Activated effector memory CD4-positive, alpha-beta T cell treated with anti-CD3 and anti-CD28 coated beads, Interleukin-2, amount 50 U/mL, for 16 hours (primary cell): ENCODE results near the gene KLHDC1.
"Not testable (repeated sequence)": the region's sequence is repeated elsewhere in the genome, so short reads cannot be mapped to it uniquely, and the experiment has no call there.

ENCODE experiments used
- DNase-seq: peaks from one replicate; pipeline ENCODE4 v3.0.0-alpha.2; 2020

The KLHDC1 gene

GRCh38 chr14:49732896-49733295 is 40.0 kb downstream of the KLHDC1 start:
- DNase-seq: no peak

DNA sequence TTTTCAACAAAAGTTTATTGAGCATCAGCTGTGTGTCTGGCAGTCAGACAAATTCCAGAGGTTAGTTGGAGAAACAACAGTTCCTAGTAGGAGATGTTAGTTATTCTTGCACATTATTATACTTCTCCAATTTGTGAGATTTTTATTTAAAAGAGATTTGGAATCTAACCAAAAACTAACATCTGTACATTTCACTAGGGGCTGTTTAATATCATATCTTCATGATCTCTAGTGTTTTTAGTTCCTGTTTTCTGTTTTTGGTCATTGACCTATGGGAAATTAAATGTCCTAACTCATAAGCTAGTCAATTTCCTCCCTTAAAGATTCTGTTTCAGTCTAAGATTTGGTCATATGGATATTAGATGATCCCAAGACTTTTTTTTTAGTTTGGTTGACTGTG is 40.9 kb downstream of the KLHDC1 start:
- DNase-seq: no peak

DNA sequence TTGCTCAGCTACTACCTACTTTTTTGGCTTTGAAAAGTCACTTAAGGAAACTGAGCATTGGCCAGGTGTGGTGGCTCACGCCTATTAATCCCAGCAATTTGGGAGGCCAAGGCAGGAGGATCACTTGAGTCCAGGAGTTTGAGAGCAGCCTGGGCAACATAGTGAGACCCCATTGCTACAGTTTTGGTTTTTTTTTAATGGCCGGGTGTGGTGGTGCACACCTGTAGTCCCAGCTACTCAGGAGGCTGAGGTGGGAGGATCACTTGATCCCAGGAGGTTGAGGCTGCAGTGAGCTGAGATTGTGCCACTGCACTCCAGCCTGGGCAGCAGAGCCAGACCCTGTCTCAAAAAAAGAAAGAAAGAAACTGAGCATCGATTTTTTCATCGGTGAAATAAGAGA is 42.7 kb downstream of the KLHDC1 start:
- not testable (repeated sequence) for DNase-seq

GRCh38 chr14:49745191-49745590 is 52.3 kb downstream of the KLHDC1 start:
- no peak for DNase-seq

DNA sequence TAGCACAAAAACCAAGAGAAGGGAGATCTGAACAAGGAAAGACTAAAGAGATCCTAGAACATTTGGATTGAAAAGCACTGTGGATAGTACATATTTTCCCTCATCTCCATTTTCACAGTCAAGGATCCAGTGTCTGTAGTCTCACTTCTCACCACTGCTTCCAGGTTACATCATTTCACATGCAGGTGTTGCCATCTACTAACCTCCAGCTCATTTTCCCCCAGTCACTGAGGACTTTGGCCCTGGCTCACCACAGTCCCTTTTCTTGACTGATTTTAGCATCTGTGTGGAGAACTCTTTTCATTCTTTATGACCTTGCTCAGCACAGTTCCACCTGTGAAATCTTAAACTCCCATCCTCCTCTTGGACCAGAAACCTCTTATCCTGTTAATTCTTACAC is 53.6 kb downstream of the KLHDC1 start:
- not testable (repeated sequence) for DNase-seq

GRCh38 chr14:49754570-49755097 is 61.7 kb downstream of the KLHDC1 start:
- DNase-seq: no peak

DNA sequence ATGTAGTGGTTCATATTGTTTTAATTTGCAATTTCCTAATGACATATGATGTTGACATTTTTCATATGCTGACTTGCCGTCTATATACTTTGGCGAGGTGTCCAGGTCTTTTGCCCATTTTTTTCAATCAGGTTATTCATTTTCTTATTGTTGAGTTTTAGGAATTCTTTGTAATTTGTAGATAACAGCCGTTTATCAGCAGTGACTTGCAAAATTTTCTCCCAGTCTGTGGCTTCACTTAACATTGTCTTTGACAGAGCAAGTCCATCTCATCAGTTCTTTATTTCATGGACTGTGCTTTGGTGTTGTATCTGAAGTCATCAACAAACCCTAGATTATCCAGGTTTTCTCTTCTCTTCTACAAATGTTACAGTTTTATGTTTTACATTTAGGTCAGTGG is 62.5 kb downstream of the KLHDC1 start:
- DNase-seq: no peak

- DNase-seq: no peak
These were observed 69.1 kb downstream of the KLHDC1 start for GRCh38 chr14:49761839-49762551.

DNA sequence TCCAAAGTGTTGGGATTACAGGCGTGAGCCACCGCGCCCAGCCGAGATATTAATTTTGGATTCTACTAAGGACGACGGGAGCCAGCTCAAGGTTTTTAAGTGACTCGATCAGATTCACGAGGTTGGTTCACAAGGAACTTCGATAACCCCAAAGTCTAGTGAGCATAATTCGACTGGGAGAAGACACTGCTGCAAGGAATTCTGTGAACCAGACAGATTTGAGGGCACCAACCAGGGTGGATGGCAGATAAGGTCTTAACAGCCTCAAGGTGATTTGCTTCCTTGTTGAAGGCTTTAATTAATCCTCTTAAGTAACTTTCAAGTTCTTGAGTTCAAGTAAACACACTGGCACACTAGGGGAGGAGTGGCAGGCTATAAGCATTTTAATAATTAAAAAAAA is 73.9 kb downstream of the KLHDC1 start:
- no peak for DNase-seq

- no peak for DNase-seq
These were observed 74.3 kb downstream of the KLHDC1 start for GRCh38 chr14:49767270-49767570.

GRCh38 chr14:49767571-49768300 is 74.8 kb downstream of the KLHDC1 start, which contains the start of gene KLHDC2:
KLHDC2 (plus strand) TSS chr14:49768153; CDS start chr14:49768469, 316 bp downstream.
- DNase-seq: peak; percentile 96

DNA sequence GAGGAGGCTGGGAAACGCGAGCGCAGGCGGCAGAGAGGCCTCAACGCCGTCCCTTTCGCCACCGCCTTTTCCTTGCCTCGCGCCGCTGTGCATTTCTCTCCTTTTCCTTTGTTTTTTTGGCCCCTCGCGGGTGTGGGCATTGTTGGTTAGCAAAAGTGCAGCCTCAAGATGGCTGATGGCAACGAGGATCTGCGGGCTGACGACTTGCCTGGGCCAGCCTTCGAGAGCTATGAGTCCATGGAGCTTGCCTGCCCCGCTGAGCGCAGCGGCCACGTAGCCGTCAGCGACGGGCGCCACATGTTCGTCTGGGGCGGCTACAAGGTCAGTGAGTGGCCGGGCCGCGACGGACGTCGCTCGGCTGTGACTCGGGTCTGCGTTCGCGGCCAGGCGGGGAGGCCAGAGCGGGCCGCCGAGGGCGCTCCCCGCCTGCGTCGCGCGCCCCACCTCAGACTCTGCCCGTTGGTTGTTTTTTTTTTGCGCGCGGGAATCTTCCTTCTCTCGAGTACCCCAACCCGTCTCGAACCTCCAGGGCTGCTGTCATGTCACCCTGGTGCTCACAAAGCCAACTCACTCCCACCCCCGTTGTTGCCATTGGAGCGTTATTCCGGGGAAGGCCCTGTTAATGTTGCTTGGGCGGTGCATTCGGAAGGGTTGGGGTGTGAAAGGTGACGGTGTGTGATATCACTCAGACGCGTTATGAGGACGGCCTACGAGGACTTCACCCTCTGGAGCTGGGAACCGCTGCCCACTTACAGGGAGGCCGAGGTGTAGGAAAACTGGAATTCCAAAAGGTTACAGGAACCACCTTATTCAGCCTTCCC is 75.6 kb downstream of the KLHDC1 start:
- DNase-seq: peak; percentile 89

GRCh38 chr14:49769171-49769570 is 76.3 kb downstream of the KLHDC1 start:
- no peak for DNase-seq

GRCh38 chr14:49769581-49770211 is 76.8 kb downstream of the KLHDC1 start:
- DNase-seq: no peak

- DNase-seq: no peak
These were observed 77.4 kb downstream of the KLHDC1 start for GRCh38 chr14:49770212-49770817.

- DNase-seq: not testable (repeated sequence)
These were observed 78.8 kb downstream of the KLHDC1 start for GRCh38 chr14:49771691-49772090.

DNA sequence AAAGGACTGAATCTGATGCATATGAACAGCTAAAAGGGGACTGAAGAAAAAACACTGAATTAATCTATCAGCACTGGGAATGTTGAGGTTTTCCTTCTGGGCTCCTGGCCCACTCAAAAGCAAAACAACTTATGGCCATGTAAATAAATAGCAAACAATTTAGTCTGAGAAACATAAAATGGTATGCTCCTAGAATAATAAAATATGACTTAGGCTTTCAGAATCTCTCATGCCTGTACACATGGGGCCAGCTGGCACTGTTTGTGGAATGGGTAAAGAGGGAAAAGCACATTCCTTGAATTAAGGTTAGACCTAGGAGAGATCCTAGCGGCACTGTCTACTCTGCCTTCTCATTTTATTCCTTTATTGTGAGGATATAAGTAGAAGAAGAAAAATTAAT is 81.2 kb downstream of the KLHDC1 start:
- DNase-seq: no peak

DNA sequence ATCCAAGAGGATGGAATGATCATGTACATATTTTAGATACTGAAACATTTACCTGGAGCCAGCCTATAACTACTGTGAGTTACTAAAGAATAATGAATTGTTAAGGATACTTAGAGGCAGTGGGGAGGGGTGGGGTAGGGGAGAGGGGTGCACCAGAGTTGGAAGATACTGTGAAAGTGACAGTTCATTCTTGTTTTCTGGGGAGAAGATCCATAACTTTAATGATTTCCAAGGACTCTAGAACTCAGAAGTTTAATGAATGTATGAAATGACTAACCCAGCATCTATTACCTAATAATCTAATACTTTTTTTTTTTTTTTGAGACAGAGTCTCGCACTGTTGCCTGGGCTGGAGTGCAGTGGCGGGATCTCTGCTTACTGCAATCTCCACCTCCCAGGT is 85.5 kb downstream of the KLHDC1 start:
- no peak for DNase-seq

- DNase-seq: not testable (repeated sequence)
These were observed 88.1 kb downstream of the KLHDC1 start for GRCh38 chr14:49781040-49781439.

- no peak for DNase-seq
These were observed 90.6 kb downstream of the KLHDC1 start for GRCh38 chr14:49783394-49784014.

- no peak for DNase-seq
These were observed 93.4 kb downstream of the KLHDC1 start for GRCh38 chr14:49786315-49786714.

DNA sequence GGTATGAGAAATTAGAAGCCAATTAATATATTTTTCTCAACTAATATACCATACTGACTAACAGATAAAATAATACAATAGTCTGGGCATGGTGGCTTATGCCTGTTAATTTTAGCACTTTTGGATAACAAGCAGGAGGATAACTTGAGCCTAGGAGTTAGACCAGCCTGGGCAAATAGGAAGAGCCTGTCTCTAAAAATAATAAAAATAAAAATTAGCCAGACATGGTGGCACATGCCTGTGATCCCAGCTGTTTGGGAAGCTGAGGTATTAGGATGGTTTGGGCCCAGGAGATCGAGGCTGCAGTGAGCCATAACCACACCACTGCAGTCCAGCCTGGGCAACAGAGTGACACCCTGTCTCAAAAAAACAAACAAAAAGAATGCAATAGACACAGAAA is 99.7 kb downstream of the KLHDC1 start:
- no peak for DNase-seq
